Transverse colon (tissue), 1 donor: Measurements from ENCODE around the gene DMRTC2.

ENCODE experiments used
- EP300 ChIP-seq: sonication (generic); formaldehyde crosslinking; IDR thresholded peaks from one replicate; pipeline ENCODE4 v1.6.1; 2017; ENCODE audit warnings: antibody characterized with exemption, low read depth
- POLR2A ChIP-seq: fragments of 450-650 bp; IDR thresholded peaks from one replicate; pipeline ENCODE4 v1.6.1; 2016; ENCODE audit warnings: antibody characterized with exemption, mild to moderate bottlenecking, moderate library complexity

DNA sequence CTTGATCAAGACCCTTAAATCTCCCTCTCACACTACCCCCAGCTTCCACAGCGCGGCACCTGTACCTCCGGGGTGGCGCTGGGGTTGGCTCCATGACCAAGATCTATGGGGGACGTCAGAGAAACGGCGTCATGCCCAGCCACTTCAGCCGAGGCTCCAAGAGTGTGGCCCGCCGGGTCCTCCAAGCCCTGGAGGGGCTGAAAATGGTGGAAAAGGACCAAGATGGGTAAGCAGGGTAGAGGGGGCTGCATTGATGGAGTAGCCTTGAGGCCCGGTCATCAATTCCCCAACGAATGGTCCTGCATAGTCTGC is 24.1 kb downstream of the DMRTC2 start:
- TF ChIP-seq EP300: no peak
- TF ChIP-seq POLR2A: no peak
